ENCODE measurements around the gene FAM50A. TPM values are rescaled to one million over a fixed set of nuclear protein-coding genes. Genes with fewer than 3 reads are reported as not detected.
"Not testable (repeated sequence)": the region's sequence is repeated elsewhere in the genome, so short reads cannot be mapped to it uniquely, and the experiment has no call there.

Gene FAM50A
- total RNA-seq (10 to 100 TPM; 49.2 TPM), polyA plus RNA-seq (10 to 100 TPM; 25.1 to 45.6 (median 40.4) TPM), total RNA-seq (40.1 to 63.0 (median 51.4) reads per million in 6 experiments)

- ATAC-seq (peak; percentile 81 to 83), DNase-seq (peak; percentile 50 to 78 (median 60))
- Mint-ChIP-seq H3K27me3 (no peaks in the 10 kb centered on the region), H3K4me1 (peaks cover 1 to 31% (median 15%) of the 10 kb centered on the region in 4 donors), H3K9me3 (no peaks in the 10 kb centered on the region), H3K27ac (peak within 1 kb of the TSS; percentile 45 to 95 (median 79)), H3K4me3 (peak within 1 kb of the TSS; percentile 54 to 85 (median 77)), H3K36me3 (peaks cover 0 to 15% (median 0%) of the 10 kb centered on the region in 3 donors)
- POLR2A ChIA-PET, result interaction anchor here (0.8 to 2.4 kb wide), 7 partner anchors 8 to 47 kb away, joined by 3 to 10 read pairs (median 3); partner anchors contain the start of genes PLXNA3, SLC10A3 and UBL4A
Measured at GRCh38 chrX:154443992-154444754, at the start of gene FAM50A. TSS of gene FAM50A (plus strand) at chrX:154444141. CDS start at chrX:154444236, 95 bp downstream.

GRCh38 chrX:154396363-154396762, 47.6 kb upstream of the FAM50A start:
- DNase-seq, H3K27me3 Mint-ChIP-seq, ATAC-seq, H3K9me3 Mint-ChIP-seq: not testable (repeated sequence)
- Mint-ChIP-seq H3K27ac (peak overlapping the region in 1 of 10 donors; percentile 100), H3K36me3 (peaks cover 13 to 25% (median 16%) of the 10 kb centered on the region in 3 donors), H3K4me3 (peak overlapping the region in 7 of 10 donors; percentile 14 to 99 (median 94)), H3K4me1 (peaks cover 10 to 28% (median 21%) of the 10 kb centered on the region in 4 donors)
- POLR2A ChIA-PET, result interaction anchor here (0.6 to 5.4 kb wide), 6 partner anchors 23 to 152 kb away, joined by 3 to 102 read pairs (median 3); partner anchors contain the start of genes SLC10A3 and UBL4A

GRCh38 chrX:154396973-154397887, 46.7 kb upstream of the FAM50A start:
- no peaks in the 10 kb centered on the region for H3K27me3 Mint-ChIP-seq
- no peaks in the 10 kb centered on the region for H3K9me3 Mint-ChIP-seq
- H3K4me1 Mint-ChIP-seq, result peaks cover 10 to 30% (median 21%) of the 10 kb centered on the region in 4 donors
- peak overlapping the region; percentile 94 to 100 (median 96) for H3K4me3 Mint-ChIP-seq
- ATAC-seq (peak; percentile 11 to 32), DNase-seq (peak in 6 of 10 donors; percentile 26 to 70 (median 37))
- peak overlapping the region; percentile 97 to 100 (median 99) for H3K27ac Mint-ChIP-seq
- peaks cover 13 to 26% (median 16%) of the 10 kb centered on the region in 3 donors for H3K36me3 Mint-ChIP-seq
- POLR2A ChIA-PET, result interaction anchor here (0.5 to 6.0 kb wide), 34 partner anchors 11 to 470 kb away, joined by 3 to 102 read pairs (median 5); partner anchors contain the start of genes ATP6AP1, DNASE1L1, EMD and FAM3A

- ATAC-seq (peak; percentile 75 to 82), DNase-seq (peak; percentile 64 to 96 (median 87))
- Mint-ChIP-seq H3K4me1 (peaks cover 10 to 32% (median 22%) of the 10 kb centered on the region in 4 donors), H3K36me3 (peaks cover 13 to 26% (median 16%) of the 10 kb centered on the region in 3 donors), H3K9me3 (no peaks in the 10 kb centered on the region), H3K27ac (peak within 1 kb of the TSS; percentile 97 to 100 (median 99)), H3K27me3 (no peaks in the 10 kb centered on the region), H3K4me3 (peak within 1 kb of the TSS; percentile 94 to 100 (median 96))
- POLR2A ChIA-PET, result interaction anchor here (0.7 to 6.0 kb wide), 36 partner anchors 13 to 471 kb away, joined by 3 to 102 read pairs (median 5); partner anchors contain the start of genes ATP6AP1, DNASE1L1, EMD and FAM3A
Measured at GRCh38 chrX:154397888-154398667, 45.9 kb upstream of the FAM50A start, which contains the start of gene RPL10. TSS of gene RPL10 (plus strand) at chrX:154398377. CDS start at chrX:154398520, 143 bp downstream.

- peak; percentile 69 to 91 (median 80) for DNase-seq
- POLR2A ChIA-PET, result interaction anchor here (0.6 to 6.0 kb wide), 36 partner anchors 12 to 429 kb away, joined by 3 to 102 read pairs (median 6); partner anchors contain the start of genes ATP6AP1, DNASE1L1, EMD and FAM3A
- ATAC-seq, result peak; percentile 46 to 54
- H3K9me3 Mint-ChIP-seq, result no peaks in the 10 kb centered on the region
- peak overlapping the region; percentile 97 to 100 (median 99) for H3K27ac Mint-ChIP-seq
- H3K27me3 Mint-ChIP-seq, result no peaks in the 10 kb centered on the region
- peaks cover 10 to 32% (median 22%) of the 10 kb centered on the region in 4 donors for H3K4me1 Mint-ChIP-seq
- peaks cover 13 to 26% (median 16%) of the 10 kb centered on the region in 3 donors for H3K36me3 Mint-ChIP-seq
- H3K4me3 Mint-ChIP-seq, result peak overlapping the region; percentile 94 to 100 (median 96)
Measured at GRCh38 chrX:154398668-154399526, 45.0 kb upstream of the FAM50A start.

GRCh38 chrX:154399527-154400368, 44.2 kb upstream of the FAM50A start:
- H3K36me3 Mint-ChIP-seq, result peaks cover 13 to 28% (median 16%) of the 10 kb centered on the region in 3 donors
- H3K4me3 Mint-ChIP-seq, result peak overlapping the region; percentile 94 to 100 (median 96)
- H3K9me3 Mint-ChIP-seq, result no peaks in the 10 kb centered on the region
- ATAC-seq (no peak), DNase-seq (peak in 5 of 10 donors; percentile 24 to 40 (median 34))
- no peaks in the 10 kb centered on the region for H3K27me3 Mint-ChIP-seq
- peak overlapping the region; percentile 97 to 100 (median 99) for H3K27ac Mint-ChIP-seq
- POLR2A ChIA-PET, result interaction anchor here (0.8 to 6.0 kb wide), 13 partner anchors 11 to 143 kb away, joined by 3 to 102 read pairs (median 15); partner anchors contain the start of genes ATP6AP1, DNASE1L1, FAM3A and FLNA
- peaks cover 10 to 32% (median 22%) of the 10 kb centered on the region in 4 donors for H3K4me1 Mint-ChIP-seq

GRCh38 chrX:154400369-154400817, 43.5 kb upstream of the FAM50A start:
- not testable (repeated sequence) for H3K9me3 Mint-ChIP-seq
- H3K27ac Mint-ChIP-seq, result peak overlapping the region in 8 of 10 donors; percentile 51 to 100 (median 98)
- POLR2A ChIA-PET, result interaction anchor here (2.0 to 6.0 kb wide), 8 partner anchors 11 to 134 kb away, joined by 8 to 102 read pairs (median 36); partner anchors contain the start of genes ATP6AP1, DNASE1L1, FAM3A and LAGE3

GRCh38 chrX:154401045-154401799, 42.7 kb upstream of the FAM50A start:
- H3K36me3 Mint-ChIP-seq, result peaks cover 13 to 28% (median 16%) of the 10 kb centered on the region in 3 donors
- H3K9me3 Mint-ChIP-seq, result no peaks in the 10 kb centered on the region
- H3K4me1 Mint-ChIP-seq, result peaks cover 10 to 32% (median 22%) of the 10 kb centered on the region in 4 donors
- POLR2A ChIA-PET, result interaction anchor here (4.0 to 6.0 kb wide), 6 partner anchors 10 to 133 kb away, joined by 15 to 102 read pairs (median 38); partner anchors contain the start of genes ATP6AP1, DNASE1L1, FAM3A and LAGE3
- peak overlapping the region in 9 of 10 donors; percentile 31 to 100 (median 60) for H3K27ac Mint-ChIP-seq
- ATAC-seq, result no peak
- H3K4me3 Mint-ChIP-seq, result peak overlapping the region in 5 of 10 donors; percentile 12 to 63 (median 45)
- no peaks in the 10 kb centered on the region for H3K27me3 Mint-ChIP-seq
- DNase-seq, result no peak

More at GRCh38 chrX:154400369-154400817, 43.5 kb upstream of the FAM50A start:
- DNase-seq, ATAC-seq, H3K27me3 Mint-ChIP-seq: not testable (repeated sequence)
- H3K36me3 Mint-ChIP-seq, result peaks cover 13 to 28% (median 16%) of the 10 kb centered on the region in 3 donors
- H3K4me1 Mint-ChIP-seq, result peaks cover 10 to 32% (median 22%) of the 10 kb centered on the region in 4 donors
- H3K4me3 Mint-ChIP-seq, result peak overlapping the region in 9 of 10 donors; percentile 14 to 100 (median 96)
